Gastroesophageal sphincter (tissue), 3 donors: Measurements from ENCODE around the gene SCN8A.

Experiments used
- CTCF ChIP-seq, 4 experiments: fragments of 200-600 bp in 2 of 4; fragments of 450-650 bp in 2 of 4; sonication (generic) in 1 of 4; IDR thresholded peaks; one replicate each; pipeline ENCODE4 v1.5.1; 2017 to 2019; ENCODE audit warnings: antibody characterized with exemption in 4 of 4, mild to moderate bottlenecking in 2 of 4, moderate library complexity in 2 of 4
- EP300 ChIP-seq: sonication (generic); formaldehyde crosslinking; IDR thresholded peaks from one replicate; pipeline ENCODE4 v1.6.1; 2017; ENCODE audit warnings: antibody characterized with exemption, mild to moderate bottlenecking
- POLR2A ChIP-seq, 2 donors: fragments of 450-650 bp; IDR thresholded peaks; one replicate each; pipeline ENCODE4 v1.6.1; 2017; ENCODE audit warnings: antibody characterized with exemption in 2 of 2, mild to moderate bottlenecking in 2 of 2, moderate library complexity in 1 of 2
- POLR2AphosphoS5 ChIP-seq: sonication (generic); formaldehyde crosslinking; IDR thresholded peaks from one replicate; pipeline ENCODE4 v1.6.1; 2017; ENCODE audit warnings: antibody characterized with exemption

- TF ChIP-seq POLR2AphosphoS5 (no peak), EP300 (no peak), POLR2A (IDR thresholded peaks at IDR 0.05) (no peak), CTCF (IDR thresholded peaks at IDR 0.05) (no peak)
Observed at GRCh38 chr12:51620448-51620847, 29.4 kb downstream of the SCN8A start.
